ENCODE data around the gene TMUB1.
"Not testable (repeated sequence)": the region's sequence is repeated elsewhere in the genome, so short reads cannot be mapped to it uniquely, and the experiment has no call there.

TMUB1 gene

GRCh38 chr7:151057506-151057988, 25.7 kb downstream of the TMUB1 start, which contains the start of gene CDK5:
CDK5 (minus strand) TSS chr7:151057897; CDS start chr7:151057848, 49 bp downstream.
- no peak for DNase-seq (ENCODE audit: low read depth in 2 of 3, low spot score in 1 of 3)

- DNase-seq (ENCODE audit: low read depth in 2 of 3, low spot score in 1 of 3): no peak
These were observed 26.4 kb downstream of the TMUB1 start for GRCh38 chr7:151056666-151057505.

DNA sequence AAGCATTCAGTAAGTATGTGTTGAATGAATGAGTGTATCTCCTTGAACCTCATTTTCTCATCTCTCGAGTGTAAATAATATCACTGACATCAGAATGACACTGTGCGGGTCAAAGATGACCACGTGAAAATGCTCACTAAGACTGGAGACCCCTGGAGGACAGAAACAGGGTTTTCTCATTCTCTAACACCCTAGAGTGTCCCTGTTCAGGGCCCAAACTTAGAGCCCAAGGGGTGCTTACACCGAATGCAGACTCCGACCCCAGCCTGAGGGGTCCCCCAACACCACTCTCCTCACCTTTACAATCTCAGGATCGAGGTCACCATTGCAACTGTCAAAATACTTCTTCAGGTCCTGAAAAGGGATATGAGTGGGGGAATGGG, 27.0 kb downstream of the TMUB1 start:
- no peak for DNase-seq (ENCODE audit: low read depth in 2 of 3, low spot score in 1 of 3)

GRCh38 chr7:151053751-151054150, 29.5 kb downstream of the TMUB1 start:
- no peak for DNase-seq (ENCODE audit: low read depth in 2 of 3, low spot score in 1 of 3)

GRCh38 chr7:151053096-151053495, 30.2 kb downstream of the TMUB1 start:
- no peak for DNase-seq (ENCODE audit: low read depth in 2 of 3, low spot score in 1 of 3)

- DNase-seq (ENCODE audit: low read depth in 2 of 3, low spot score in 1 of 3): peak in 2 of 3 donors; percentile 14 to 28
These were observed 32.2 kb downstream of the TMUB1 start for GRCh38 chr7:151051108-151051507.

GRCh38 chr7:151048911-151049463, 34.3 kb downstream of the TMUB1 start:
- no peak for DNase-seq (ENCODE audit: low read depth in 2 of 3, low spot score in 1 of 3)

DNA sequence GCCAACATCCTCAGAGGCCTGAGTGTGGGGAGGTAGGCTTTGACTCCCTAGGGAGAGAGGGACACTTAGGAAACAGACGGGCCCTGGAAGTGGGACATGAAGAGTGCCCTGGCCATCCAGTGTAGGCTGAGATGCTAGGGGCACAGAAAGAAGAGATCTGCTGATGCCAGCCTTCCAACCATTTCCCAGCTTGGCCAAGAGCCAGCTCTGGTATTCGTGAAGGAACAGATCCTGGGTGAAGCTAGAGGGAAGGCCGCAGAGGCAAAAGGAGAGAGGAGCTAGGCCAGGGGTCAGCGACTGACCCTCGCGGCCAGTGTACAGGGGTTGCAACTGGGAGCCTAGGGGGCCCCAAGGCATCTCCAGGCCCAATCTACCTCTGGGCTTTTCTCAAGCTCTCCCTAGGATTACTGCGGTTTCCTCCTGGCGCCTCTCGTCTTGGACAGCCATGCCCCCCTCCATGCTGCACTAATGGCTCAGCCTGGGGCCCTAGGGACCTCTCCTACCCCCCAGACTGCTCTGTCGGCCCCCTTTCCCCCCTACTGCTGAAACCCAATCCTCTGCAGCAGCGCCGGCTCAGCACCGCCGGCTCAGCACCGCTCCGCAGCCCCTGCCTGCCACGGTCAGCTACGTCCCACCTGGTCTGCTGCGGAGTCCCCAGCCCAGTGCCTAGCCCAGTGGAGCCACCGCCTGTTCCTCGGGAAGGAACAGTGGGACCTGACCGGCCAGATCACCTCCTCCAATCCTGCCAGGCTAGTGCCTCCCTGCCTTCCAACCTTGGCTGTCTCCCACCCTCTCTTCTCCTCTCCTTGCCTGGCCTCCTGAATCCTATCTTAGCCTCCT, 35.1 kb downstream of the TMUB1 start, which contains the start of gene ASIC3:
TSS of gene ASIC3 (plus strand) at position 556 of the 840 bp plus-strand sequence. CDS start 355 bp downstream, outside the sequence.
- no peak for DNase-seq (ENCODE audit: low read depth in 2 of 3, low spot score in 1 of 3)

DNA sequence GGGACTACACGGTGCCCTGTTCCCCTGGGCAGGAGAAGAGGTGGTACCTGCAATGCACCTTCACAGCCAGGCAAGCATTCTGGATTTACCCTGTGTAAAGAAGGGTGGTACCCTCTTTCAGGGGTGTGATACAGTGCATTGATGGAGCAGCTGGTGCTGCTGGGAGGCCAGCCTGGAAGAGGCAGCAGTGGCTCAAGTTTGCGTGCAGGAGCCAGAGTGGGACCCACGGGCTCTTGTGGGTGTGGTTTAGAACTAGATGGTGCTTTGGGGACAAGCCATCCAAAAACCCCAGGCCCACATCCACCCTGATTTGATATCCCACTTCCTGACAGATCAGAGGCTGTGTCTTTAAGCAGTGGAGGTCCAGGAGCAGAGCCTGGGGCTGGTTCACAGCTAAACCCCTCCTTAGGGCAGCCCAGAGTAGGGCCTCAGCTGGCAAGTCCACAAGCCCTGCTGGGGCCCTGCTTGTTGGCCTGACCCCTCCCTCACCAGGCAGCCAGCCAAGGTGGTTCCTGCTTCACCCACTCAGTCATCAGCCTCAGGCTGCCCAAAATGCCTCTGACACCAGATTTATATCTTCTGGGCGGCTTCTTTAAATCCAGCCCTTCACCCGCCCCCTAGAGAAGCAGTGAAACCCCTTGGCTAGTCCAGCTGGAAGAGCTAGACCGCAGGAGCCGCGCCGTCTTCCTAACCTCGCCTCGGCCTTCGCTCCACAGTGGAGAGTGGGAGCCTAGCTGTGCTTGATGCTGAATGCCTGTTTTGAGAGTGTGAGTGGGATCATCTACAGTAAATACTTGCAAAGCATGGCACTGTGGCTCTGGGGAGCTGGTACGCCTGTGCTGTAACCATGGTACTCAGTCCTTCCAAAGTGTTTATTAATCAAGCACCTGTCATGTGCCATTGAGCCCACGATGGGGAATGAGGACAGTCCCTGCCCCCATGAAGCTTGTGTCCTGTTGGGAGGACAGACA, 36.4 kb downstream of the TMUB1 start:
- DNase-seq (ENCODE audit: low read depth in 2 of 3, low spot score in 1 of 3): no peak

DNA sequence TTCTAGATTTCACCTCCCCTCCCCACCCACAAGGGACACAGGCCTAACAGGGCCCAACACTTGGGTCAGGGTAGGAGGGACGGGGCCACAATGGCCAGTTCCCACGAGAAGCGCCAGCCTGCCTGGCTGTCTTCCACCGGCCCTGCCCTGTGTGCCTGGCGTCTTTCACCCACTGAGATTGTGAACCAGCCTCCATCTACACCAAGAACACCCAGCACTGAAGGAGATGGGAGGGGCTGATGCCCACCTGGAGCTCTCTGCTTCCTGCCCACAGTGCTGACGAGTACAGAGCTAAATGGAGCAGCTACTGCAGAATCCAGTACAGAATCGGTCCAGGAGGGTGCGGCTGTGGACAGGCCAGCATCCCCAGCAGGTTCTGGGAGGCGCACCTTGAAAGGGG, 37.3 kb downstream of the TMUB1 start:
- no peak for DNase-seq (ENCODE audit: low read depth in 2 of 3, low spot score in 1 of 3)

- no peak for DNase-seq (ENCODE audit: low read depth in 2 of 3, low spot score in 1 of 3)
These were observed 38.0 kb downstream of the TMUB1 start for GRCh38 chr7:151045262-151045661.

DNA sequence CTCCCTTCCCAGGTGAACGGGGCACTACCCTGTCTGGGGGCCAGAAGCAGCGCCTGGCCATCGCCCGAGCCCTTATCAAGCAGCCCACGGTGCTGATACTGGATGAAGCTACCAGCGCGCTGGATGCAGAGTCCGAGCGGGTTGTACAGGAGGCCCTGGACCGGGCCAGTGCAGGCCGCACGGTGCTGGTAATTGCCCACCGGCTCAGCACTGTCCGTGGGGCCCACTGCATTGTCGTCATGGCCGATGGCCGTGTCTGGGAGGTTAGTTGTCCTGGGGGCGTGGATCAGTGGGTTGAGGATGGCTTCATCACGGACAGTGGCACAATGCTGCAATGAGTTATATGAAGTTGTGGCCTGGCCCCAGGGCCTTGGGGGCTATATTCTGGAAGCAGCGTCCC, 39.3 kb downstream of the TMUB1 start:
- DNase-seq (ENCODE audit: low read depth in 2 of 3, low spot score in 1 of 3): no peak

GRCh38 chr7:151043449-151043848, 39.8 kb downstream of the TMUB1 start:
- DNase-seq (ENCODE audit: low read depth in 2 of 3, low spot score in 1 of 3): not testable (repeated sequence)

DNA sequence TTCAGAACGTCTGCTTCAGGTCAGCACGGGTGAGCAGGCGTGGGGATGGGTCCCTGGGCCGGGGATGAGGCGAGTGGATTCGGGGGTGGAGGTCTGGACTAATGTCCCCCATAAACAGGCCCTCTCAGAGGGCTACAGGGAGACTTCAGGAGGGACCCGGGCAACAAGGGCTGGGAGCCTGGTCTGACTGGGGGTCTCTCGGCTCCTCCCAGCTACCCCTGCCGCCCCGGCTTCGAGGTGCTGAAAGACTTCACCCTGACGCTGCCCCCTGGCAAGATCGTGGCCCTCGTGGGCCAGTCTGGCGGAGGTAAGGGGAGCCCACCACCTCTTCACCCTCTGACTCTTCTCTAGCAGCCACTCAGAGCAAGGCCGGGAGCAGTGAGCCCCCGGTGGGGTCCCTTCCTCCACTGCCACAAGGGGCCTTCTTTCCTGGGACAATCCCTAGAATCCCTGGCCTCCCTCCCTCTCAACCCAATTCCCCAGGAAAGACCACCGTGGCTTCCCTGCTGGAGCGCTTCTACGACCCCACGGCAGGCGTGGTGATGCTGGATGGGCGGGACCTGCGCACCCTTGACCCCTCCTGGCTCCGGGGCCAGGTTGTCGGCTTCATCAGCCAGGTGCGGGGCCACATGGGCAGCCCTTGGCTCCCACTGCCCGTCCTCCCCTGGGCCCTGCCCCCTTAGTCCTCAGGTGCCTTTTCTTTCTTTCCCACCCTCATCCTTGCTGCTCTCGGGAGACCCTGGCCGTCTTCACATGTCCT, 42.5 kb downstream of the TMUB1 start:
- no peak for DNase-seq (ENCODE audit: low read depth in 2 of 3, low spot score in 1 of 3)

GRCh38 chr7:151039850-151040548, 43.3 kb downstream of the TMUB1 start:
- no peak for DNase-seq (ENCODE audit: low read depth in 2 of 3, low spot score in 1 of 3)

- DNase-seq (ENCODE audit: low read depth in 2 of 3, low spot score in 1 of 3): peak; percentile 70 to 80 (median 79)
These were observed 44.1 kb downstream of the TMUB1 start for GRCh38 chr7:151038951-151039849.

GRCh38 chr7:151035902-151036301, 47.4 kb downstream of the TMUB1 start:
- DNase-seq (ENCODE audit: low read depth in 2 of 3, low spot score in 1 of 3): no peak
